ENCODE data around the gene MAPK4. TPM values are rescaled to one million over a fixed set of nuclear protein-coding genes. Genes with fewer than 3 reads are reported as not detected.
"Not testable (repeated sequence)": the region's sequence is repeated elsewhere in the genome, so short reads cannot be mapped to it uniquely, and the experiment has no call there.

Gene MAPK4
- total RNA-seq, 1 donor: not detected

GRCh38 chr18:50704357-50704940, 144.6 kb downstream of the MAPK4 start:
- H3K4me3 ChIP-seq (ENCODE audit: low read depth, low read length): no peak overlapping the region
- TF ChIP-seq, protein P1, sequence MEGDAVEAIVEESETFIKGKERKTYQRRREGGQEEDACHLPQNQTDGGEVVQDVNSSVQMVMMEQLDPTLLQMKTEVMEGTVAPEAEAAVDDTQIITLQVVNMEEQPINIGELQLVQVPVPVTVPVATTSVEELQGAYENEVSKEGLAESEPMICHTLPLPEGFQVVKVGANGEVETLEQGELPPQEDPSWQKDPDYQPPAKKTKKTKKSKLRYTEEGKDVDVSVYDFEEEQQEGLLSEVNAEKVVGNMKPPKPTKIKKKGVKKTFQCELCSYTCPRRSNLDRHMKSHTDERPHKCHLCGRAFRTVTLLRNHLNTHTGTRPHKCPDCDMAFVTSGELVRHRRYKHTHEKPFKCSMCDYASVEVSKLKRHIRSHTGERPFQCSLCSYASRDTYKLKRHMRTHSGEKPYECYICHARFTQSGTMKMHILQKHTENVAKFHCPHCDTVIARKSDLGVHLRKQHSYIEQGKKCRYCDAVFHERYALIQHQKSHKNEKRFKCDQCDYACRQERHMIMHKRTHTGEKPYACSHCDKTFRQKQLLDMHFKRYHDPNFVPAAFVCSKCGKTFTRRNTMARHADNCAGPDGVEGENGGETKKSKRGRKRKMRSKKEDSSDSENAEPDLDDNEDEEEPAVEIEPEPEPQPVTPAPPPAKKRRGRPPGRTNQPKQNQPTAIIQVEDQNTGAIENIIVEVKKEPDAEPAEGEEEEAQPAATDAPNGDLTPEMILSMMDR (IDR thresholded peaks at IDR 0.05; ENCODE audit: insufficient read depth, low read depth, low read length): no peak
- DNase-seq (ENCODE audit: low read depth): no peak

GRCh38 chr18:50706199-50706598, 146.3 kb downstream of the MAPK4 start:
- TF ChIP-seq, protein P1 (IDR thresholded peaks at IDR 0.05; ENCODE audit: insufficient read depth, low read depth, low read length): no peak
- no peak for DNase-seq (ENCODE audit: low read depth)
- no peak overlapping the region for H3K4me3 ChIP-seq (ENCODE audit: low read depth, low read length)

DNA sequence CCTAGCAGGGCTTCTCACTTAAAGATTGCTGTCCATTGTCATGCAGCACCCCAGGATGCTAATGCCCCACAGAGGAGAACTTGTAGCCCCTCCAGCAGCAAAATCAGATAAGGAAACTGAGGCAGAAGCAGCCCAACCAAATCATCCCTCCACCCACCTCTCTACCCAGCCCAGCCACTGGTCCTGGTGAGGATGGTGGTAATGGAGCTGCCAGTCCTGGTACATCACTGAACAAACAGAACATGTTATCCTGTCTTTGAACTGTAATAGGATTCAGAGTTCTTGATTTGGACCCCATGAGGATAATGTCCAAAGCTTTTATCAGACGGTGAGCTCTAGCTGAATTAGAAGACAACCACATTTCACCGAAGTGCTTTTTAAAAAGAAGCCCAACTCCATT, 146.8 kb downstream of the MAPK4 start:
- TF ChIP-seq, protein P1 (IDR thresholded peaks at IDR 0.05; ENCODE audit: insufficient read depth, low read depth, low read length): no peak
- H3K4me3 ChIP-seq (ENCODE audit: low read depth, low read length): no peak overlapping the region
- no peak for DNase-seq (ENCODE audit: low read depth)

GRCh38 chr18:50707297-50707696, 147.4 kb downstream of the MAPK4 start:
- DNase-seq (ENCODE audit: low read depth); H3K4me3 ChIP-seq (ENCODE audit: low read depth, low read length): not testable (repeated sequence)

- TF ChIP-seq, protein P1 (IDR thresholded peaks at IDR 0.05; ENCODE audit: insufficient read depth, low read depth, low read length): no peak
- DNase-seq (ENCODE audit: low read depth): no peak
- H3K4me3 ChIP-seq (ENCODE audit: low read depth, low read length): no peak overlapping the region
Measured at GRCh38 chr18:50707855-50708469, 148.1 kb downstream of the MAPK4 start.

- no peak overlapping the region for H3K4me3 ChIP-seq (ENCODE audit: low read depth, low read length)
- no peak for DNase-seq (ENCODE audit: low read depth)
- TF ChIP-seq, protein P1 (IDR thresholded peaks at IDR 0.05; ENCODE audit: insufficient read depth, low read depth, low read length): no peak
Measured at GRCh38 chr18:50709193-50709592, 149.3 kb downstream of the MAPK4 start.

DNA sequence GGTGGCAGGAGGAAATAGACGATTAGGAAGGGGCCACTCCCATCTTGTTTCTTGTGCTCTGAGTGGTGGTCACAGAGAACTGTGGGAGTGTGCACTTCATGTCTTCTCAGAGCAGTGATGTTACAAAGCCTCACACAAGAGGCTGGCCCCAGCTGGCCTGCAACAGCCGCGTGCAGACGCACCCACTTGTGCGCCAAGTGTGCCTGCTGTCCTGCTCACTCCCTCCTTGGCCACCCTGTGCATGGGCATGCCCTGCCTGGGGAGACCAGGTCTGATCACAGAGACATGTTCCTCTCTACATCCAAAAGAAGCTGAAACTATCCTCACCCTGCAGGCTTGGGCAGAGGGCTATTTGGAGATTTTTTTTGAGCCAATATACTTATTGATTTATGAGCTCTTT, 151.5 kb downstream of the MAPK4 start:
- DNase-seq (ENCODE audit: low read depth): no peak
- TF ChIP-seq, protein P1 (IDR thresholded peaks at IDR 0.05; ENCODE audit: insufficient read depth, low read depth, low read length): no peak
- no peak overlapping the region for H3K4me3 ChIP-seq (ENCODE audit: low read depth, low read length)
